Activated naive CD4-positive, alpha-beta T cell treated with anti-CD3 and anti-CD28 coated beads for 36 hours (primary cell): ENCODE measurements around the gene C1orf21. TPM values are rescaled to one million over a fixed set of nuclear protein-coding genes. Genes with fewer than 3 reads are reported as not detected.
A peak's percentile ranks its signal among the peaks of the same experiment; 100 is the strongest.

Source experiments
- CTCF ChIA-PET: fragments of 350-600 bp; sonication (Branson Sonifier 250); formaldehyde crosslinking; loops from one replicate; lab custom pipeline; 2021; ENCODE audit warnings: antibody characterized with exemption; lab: Charles Lee
- DNase-seq: peaks from one replicate; pipeline ENCODE4 v3.0.0-alpha.2; 2020
- H3K27ac Mint-ChIP-seq: one replicate; pipeline ENCODE4 v1.8.0; 2021; ENCODE audit warnings: mild to moderate bottlenecking, mixed read lengths
- H3K27me3 Mint-ChIP-seq: one replicate; pipeline ENCODE4 v1.8.0; 2021; ENCODE audit warnings: low read depth, mixed read lengths
- H3K36me3 Mint-ChIP-seq: one replicate; pipeline ENCODE4 v1.8.0; 2021; ENCODE audit warnings: low read depth, mixed read lengths
- H3K4me1 Mint-ChIP-seq: one replicate; pipeline ENCODE4 v1.8.0; 2021; ENCODE audit warnings: low read depth, mixed read lengths
- H3K4me3 Mint-ChIP-seq: one replicate; pipeline ENCODE4 v1.8.0; 2021; ENCODE audit warnings: mild to moderate bottlenecking, moderate library complexity, mixed read lengths
- H3K9me3 Mint-ChIP-seq: one replicate; pipeline ENCODE4 v1.8.0; 2021; ENCODE audit warnings: mixed read lengths
- intact Hi-C: fragments of 100-400 bp; cut with micrococcal nuclease; formaldehyde crosslinking; loops from one replicate; pipeline ENCODE4 v1.15.1; 2023
- total RNA-seq, 2 experiments: library from RNA; stranded (reverse); gene quantifications; one replicate each; pipeline ENCODE4 v1.2.3, GENCODE V29; 2021

Gene C1orf21
- total RNA-seq, 2 experiments from 2014 or later, result 1.2 to 1.4 TPM

GRCh38 chr1:184367427-184368038 is 19.3 kb upstream of the C1orf21 start:
- intact Hi-C loops, result no loop called here
- Mint-ChIP-seq H3K4me3 (no peak overlapping the region), H3K27me3 (no peaks in the 10 kb centered on the region), H3K27ac (no peak overlapping the region), H3K9me3 (no peaks in the 10 kb centered on the region), H3K36me3 (no peaks in the 10 kb centered on the region), H3K4me1 (no peaks in the 10 kb centered on the region)
- CTCF ChIA-PET, result interaction anchor here (1.6 kb wide), 1 partner anchor 11 kb away, joined by 4 read pairs; no protein-coding TSS in a partner anchor
- no peak for DNase-seq

- DNase-seq, result no peak
- H3K27me3 Mint-ChIP-seq, result peaks cover 2% of the 10 kb centered on the region
- CTCF ChIA-PET, result interaction anchor here (1.6 kb wide), 1 partner anchor 11 kb away, joined by 4 read pairs; no protein-coding TSS in a partner anchor
- no peaks in the 10 kb centered on the region for H3K4me1 Mint-ChIP-seq
- no peaks in the 10 kb centered on the region for H3K9me3 Mint-ChIP-seq
- intact Hi-C loops, result no loop called here
- no peak overlapping the region for H3K27ac Mint-ChIP-seq
- no peak overlapping the region for H3K4me3 Mint-ChIP-seq
- no peaks in the 10 kb centered on the region for H3K36me3 Mint-ChIP-seq
Measured at GRCh38 chr1:184368354-184368753, 18.5 kb upstream of the C1orf21 start.

- no peak overlapping the region for H3K4me3 Mint-ChIP-seq
Measured at GRCh38 chr1:184370850-184371249, 16.0 kb upstream of the C1orf21 start.

GRCh38 chr1:184373155-184373554 is 13.7 kb upstream of the C1orf21 start:
- Mint-ChIP-seq H3K36me3 (no peaks in the 10 kb centered on the region), H3K4me1 (no peaks in the 10 kb centered on the region), H3K9me3 (no peaks in the 10 kb centered on the region), H3K27me3 (peaks cover 2% of the 10 kb centered on the region), H3K4me3 (no peak overlapping the region), H3K27ac (no peak overlapping the region)
- CTCF ChIA-PET, result no interaction called here
- DNase-seq, result no peak
- intact Hi-C loops, result no loop called here

More at GRCh38 chr1:184370850-184371249, 16.0 kb upstream of the C1orf21 start:
- Mint-ChIP-seq H3K27me3 (peaks cover 2% of the 10 kb centered on the region), H3K36me3 (no peaks in the 10 kb centered on the region), H3K4me1 (no peaks in the 10 kb centered on the region), H3K9me3 (no peaks in the 10 kb centered on the region), H3K27ac (no peak overlapping the region)
- CTCF ChIA-PET, result interaction anchor here (1.0 to 1.6 kb wide), 2 partner anchors 13 to 293 kb away, joined by 4 read pairs; no protein-coding TSS in a partner anchor
- intact Hi-C loops, result no loop called here
- no peak for DNase-seq

GRCh38 chr1:184376369-184376768 is 10.5 kb upstream of the C1orf21 start:
- peaks cover 10% of the 10 kb centered on the region for H3K27me3 Mint-ChIP-seq
- no peaks in the 10 kb centered on the region for H3K9me3 Mint-ChIP-seq
- intact Hi-C loops, result no loop called here
- DNase-seq, result no peak
- no peak overlapping the region for H3K27ac Mint-ChIP-seq
- H3K4me1 Mint-ChIP-seq, result no peaks in the 10 kb centered on the region
- H3K4me3 Mint-ChIP-seq, result no peak overlapping the region
- CTCF ChIA-PET, result no interaction called here
- no peaks in the 10 kb centered on the region for H3K36me3 Mint-ChIP-seq

- Mint-ChIP-seq H3K4me3 (no peak overlapping the region), H3K27me3 (peaks cover 22% of the 10 kb centered on the region), H3K27ac (no peak overlapping the region), H3K9me3 (no peaks in the 10 kb centered on the region), H3K36me3 (no peaks in the 10 kb centered on the region), H3K4me1 (no peaks in the 10 kb centered on the region)
- intact Hi-C loops, result no loop called here
- DNase-seq, result no peak
- CTCF ChIA-PET, result interaction anchor here (1.4 kb wide), 1 partner anchor 11 kb away, joined by 4 read pairs; no protein-coding TSS in a partner anchor
Measured at GRCh38 chr1:184379111-184379752, 7.6 kb upstream of the C1orf21 start.

GRCh38 chr1:184380468-184380867 is 6.4 kb upstream of the C1orf21 start:
- Mint-ChIP-seq H3K9me3 (no peaks in the 10 kb centered on the region), H3K27ac (no peak overlapping the region), H3K4me1 (no peaks in the 10 kb centered on the region), H3K27me3 (peaks cover 34% of the 10 kb centered on the region), H3K4me3 (no peak overlapping the region), H3K36me3 (no peaks in the 10 kb centered on the region)
- no peak for DNase-seq
- CTCF ChIA-PET, result no interaction called here
- intact Hi-C loops, result loop anchor here (10.0 kb wide), 1 partner anchor 726 kb away; the partner anchor contains the start of gene APOBEC4

- intact Hi-C loops, result loop anchor here (10.0 kb wide), 1 partner anchor 729 kb away; the partner anchor contains the start of gene APOBEC4
- DNase-seq, result no peak
- no peak overlapping the region for H3K27ac Mint-ChIP-seq
- peaks cover 50% of the 10 kb centered on the region for H3K27me3 Mint-ChIP-seq
- H3K4me1 Mint-ChIP-seq, result peaks cover 14% of the 10 kb centered on the region
- CTCF ChIA-PET, result interaction anchor here (1.3 kb wide), 1 partner anchor 12 kb away, joined by 4 read pairs; no protein-coding TSS in a partner anchor
- no peak overlapping the region for H3K4me3 Mint-ChIP-seq
- no peaks in the 10 kb centered on the region for H3K9me3 Mint-ChIP-seq
- no peaks in the 10 kb centered on the region for H3K36me3 Mint-ChIP-seq
Measured at GRCh38 chr1:184383772-184384323, 3.0 kb upstream of the C1orf21 start.

GRCh38 chr1:184385865-184386311 is 941 bp upstream of the C1orf21 start:
- CTCF ChIA-PET, result no interaction called here
- Mint-ChIP-seq H3K4me1 (peaks cover 14% of the 10 kb centered on the region), H3K4me3 (peak overlapping the region; percentile 70), H3K27me3 (peaks cover 59% of the 10 kb centered on the region), H3K36me3 (no peaks in the 10 kb centered on the region), H3K9me3 (no peaks in the 10 kb centered on the region), H3K27ac (no peak overlapping the region)
- DNase-seq, result no peak
- intact Hi-C loops, result loop anchor here (1.0 to 10.0 kb wide), 7 partner anchors 277 to 771 kb away; partner anchors contain the start of genes APOBEC4, EDEM3, SWT1 and TRMT1L

GRCh38 chr1:184387069-184387475 is 243 bp downstream of the C1orf21 start:
- Mint-ChIP-seq H3K27me3 (peaks cover 57% of the 10 kb centered on the region), H3K36me3 (no peaks in the 10 kb centered on the region), H3K9me3 (no peaks in the 10 kb centered on the region), H3K27ac (no peak overlapping the region), H3K4me3 (peak overlapping the region; percentile 78), H3K4me1 (peaks cover 14% of the 10 kb centered on the region)
- intact Hi-C loops, result loop anchor here (1.0 to 10.0 kb wide), 7 partner anchors 227 to 770 kb away; partner anchors contain the start of genes APOBEC4, EDEM3, SWT1 and TRMT1L
- CTCF ChIA-PET, result interaction anchor here (0.7 kb wide), 2 partner anchors 731 to 1197 kb away, joined by 4 to 5 read pairs; no protein-coding TSS in a partner anchor
- DNase-seq, result no peak

GRCh38 chr1:184387476-184388318 is 868 bp downstream of the C1orf21 start:
- intact Hi-C loops, result loop anchor here (1.0 to 10.0 kb wide), 8 partner anchors 104 to 769 kb away; partner anchors contain the start of genes APOBEC4, EDEM3, SWT1 and TRMT1L
- peak overlapping the region; percentile 68 for H3K4me3 Mint-ChIP-seq
- DNase-seq, result peak; percentile 22
- H3K36me3 Mint-ChIP-seq, result no peaks in the 10 kb centered on the region
- H3K4me1 Mint-ChIP-seq, result peaks cover 14% of the 10 kb centered on the region
- peaks cover 53% of the 10 kb centered on the region for H3K27me3 Mint-ChIP-seq
- no peak overlapping the region for H3K27ac Mint-ChIP-seq
- H3K9me3 Mint-ChIP-seq, result no peaks in the 10 kb centered on the region
- CTCF ChIA-PET, result interaction anchor here (0.5 to 0.7 kb wide), 2 partner anchors 93 to 1198 kb away, joined by 3 to 4 read pairs; no protein-coding TSS in a partner anchor
